Neural progenitor cell (in vitro differentiated cells): ENCODE results near the gene CAMKK1. TPM values are rescaled to one million over a fixed set of nuclear protein-coding genes. Genes with fewer than 3 reads are reported as not detected.

Source experiments
- DNase-seq: peaks from one replicate; pipeline ENCODE4 v3.0.0-alpha.2; 2016; ENCODE audit warnings: low spot score
- H2AFZ ChIP-seq: fragments of 200-600 bp; sonication (generic); replicated peaks from 2 replicates; pipeline ENCODE4 v1.6.1; 2016; ENCODE audit warnings: antibody characterized with exemption
- H3F3A ChIP-seq: fragments of 200-600 bp; sonication (generic); 2 replicates; pipeline ENCODE4 v1.6.1; 2016; ENCODE audit warnings: antibody characterized with exemption, low read depth
- H3K27ac ChIP-seq: fragments of 200-600 bp; sonication (generic); 2 replicates; pipeline ENCODE4 v1.5.1; 2016; ENCODE audit warnings: mild to moderate bottlenecking
- H3K27me3 ChIP-seq: fragments of 200-600 bp; sonication (generic); 2 replicates; pipeline ENCODE4 v1.6.1; 2016; ENCODE audit warnings: mild to moderate bottlenecking, moderate library complexity
- H3K36me3 ChIP-seq: fragments of 200-600 bp; sonication (generic); 2 replicates; pipeline ENCODE4 v1.5.1; 2016
- H3K4me1 ChIP-seq: fragments of 200-600 bp; sonication (generic); 2 replicates; pipeline ENCODE4 v1.6.1; 2016; ENCODE audit warnings: mixed run types
- H3K4me2 ChIP-seq: fragments of 200-600 bp; sonication (generic); 2 replicates; pipeline ENCODE4 v1.6.1; 2016
- H3K4me3 ChIP-seq: fragments of 200-600 bp; sonication (generic); 2 replicates; pipeline ENCODE4 v1.5.1; 2016
- H3K79me2 ChIP-seq: fragments of 200-600 bp; sonication (generic); 2 replicates; pipeline ENCODE4 v1.6.1; 2016; ENCODE audit warnings: low read depth
- H3K9ac ChIP-seq: fragments of 200-600 bp; sonication (generic); 2 replicates; pipeline ENCODE4 v1.6.1; 2016
- H3K9me3 ChIP-seq: fragments of 200-600 bp; sonication (generic); 2 replicates; pipeline ENCODE4 v1.5.1; 2016; ENCODE audit warnings: low read depth
- H4K20me1 ChIP-seq: fragments of 200-600 bp; sonication (generic); 2 replicates; pipeline ENCODE4 v1.6.1; 2016; ENCODE audit warnings: low read depth
- H3K27ac Mint-ChIP-seq: 3 replicates; pipeline ENCODE4 v1.8.0; 2021; ENCODE audit warnings: mixed read lengths
- H3K27me3 Mint-ChIP-seq: 2 replicates; pipeline ENCODE4 v1.8.0; 2022; ENCODE audit warnings: low read depth, mild to moderate bottlenecking, inconsistent platforms, moderate library complexity, mixed read lengths; ENCODE audit not compliant: insufficient read depth
- H3K36me3 Mint-ChIP-seq: 3 replicates; pipeline ENCODE4 v1.8.0; 2021; ENCODE audit warnings: mixed read lengths
- H3K4me1 Mint-ChIP-seq: 3 replicates; pipeline ENCODE4 v1.8.0; 2021; ENCODE audit warnings: mixed read lengths
- H3K4me3 Mint-ChIP-seq: 3 replicates; pipeline ENCODE4 v1.8.0; 2021; ENCODE audit warnings: mild to moderate bottlenecking, moderate library complexity, mixed read lengths
- H3K9me3 Mint-ChIP-seq: 3 replicates; pipeline ENCODE4 v1.8.0; 2020; ENCODE audit warnings: mixed read lengths
- EZH2 ChIP-seq: fragments of 200-600 bp; sonication (generic); IDR thresholded peaks from 2 replicates; pipeline ENCODE4 v1.6.1; 2017; ENCODE audit warnings: antibody characterized with exemption, mild to moderate bottlenecking, moderate library complexity
- EZH2phosphoT487 ChIP-seq: fragments of 200-600 bp; sonication (generic); IDR thresholded peaks from 2 replicates; pipeline ENCODE4 v1.6.1; 2017; ENCODE audit warnings: antibody characterized with exemption
- total RNA-seq: library from RNA; depleted of rRNA; stranded (reverse); fragments of >200 nt; gene quantifications from 2 replicates; pipeline ENCODE4 v1.2.3, GENCODE V29; 2015; ENCODE audit warnings: low replicate concordance
- TF ChIP-seq, protein P1 (sequence below): fragments of 200-600 bp; sonication (generic); IDR thresholded peaks from 2 replicates; pipeline ENCODE4 v1.5.1; 2017; ENCODE audit warnings: antibody characterized with exemption, mild to moderate bottlenecking

The CAMKK1 gene
- total RNA-seq, 1 donor from 2014 or later, result 2.9 TPM

DNA sequence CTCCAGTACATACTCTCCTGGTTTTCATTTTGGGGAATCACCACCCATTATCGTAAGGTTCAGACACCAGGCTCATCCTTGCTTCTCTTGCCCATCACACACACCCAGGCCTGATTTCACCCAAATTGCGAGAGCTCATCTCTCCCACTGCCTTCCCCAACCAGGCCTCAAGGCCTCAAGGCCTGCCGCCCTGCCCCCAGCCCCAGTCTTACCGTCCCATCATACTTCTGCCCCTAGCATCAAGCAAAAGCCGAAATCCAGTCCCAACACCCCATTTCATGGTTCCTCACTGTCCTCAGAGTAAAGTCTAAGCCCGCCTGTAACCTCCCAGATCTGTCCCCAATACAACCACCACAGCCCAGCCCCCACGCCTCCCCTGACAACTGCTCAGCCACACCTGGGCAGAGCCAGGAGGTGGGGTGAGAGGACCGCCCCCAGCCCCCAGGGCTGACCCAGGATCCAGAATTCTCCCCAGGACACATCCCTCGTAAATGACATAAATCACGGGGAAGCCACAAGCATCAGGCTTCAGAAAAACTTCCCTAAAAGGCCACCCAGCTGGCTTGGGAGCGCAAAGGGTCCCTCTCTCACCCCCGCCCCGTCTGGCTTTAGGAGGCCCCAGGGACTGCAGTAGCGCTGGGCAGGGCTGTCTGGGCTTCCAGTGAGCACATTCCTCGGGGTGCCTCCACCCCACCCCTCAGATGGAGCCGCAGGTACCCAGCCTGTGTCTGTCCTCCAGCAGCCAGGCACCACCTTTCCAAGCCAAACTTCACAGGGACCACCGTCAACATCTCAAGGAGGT, 33.0 kb upstream of the CAMKK1 start:
- H3K9me3 Mint-ChIP-seq, result no peaks in the 10 kb centered on the region
- H3K4me1 Mint-ChIP-seq, result peaks cover 21% of the 10 kb centered on the region
- Histone ChIP-seq H3K27me3 (no peaks in the 10 kb centered on the region), H3K9me3 (no peaks in the 10 kb centered on the region), H3K36me3 (no peaks in the 10 kb centered on the region), H3K9ac (no peak overlapping the region), H3F3A (no peaks in the 10 kb centered on the region), H3K27ac (no peak overlapping the region), H3K4me2 (no peak overlapping the region), H3K4me1 (no peaks in the 10 kb centered on the region), H4K20me1 (no peaks in the 10 kb centered on the region), H3K4me3 (no peak overlapping the region), H3K79me2 (no peaks in the 10 kb centered on the region), H2AFZ (no peak overlapping the region)
- TF ChIP-seq, protein P1, sequence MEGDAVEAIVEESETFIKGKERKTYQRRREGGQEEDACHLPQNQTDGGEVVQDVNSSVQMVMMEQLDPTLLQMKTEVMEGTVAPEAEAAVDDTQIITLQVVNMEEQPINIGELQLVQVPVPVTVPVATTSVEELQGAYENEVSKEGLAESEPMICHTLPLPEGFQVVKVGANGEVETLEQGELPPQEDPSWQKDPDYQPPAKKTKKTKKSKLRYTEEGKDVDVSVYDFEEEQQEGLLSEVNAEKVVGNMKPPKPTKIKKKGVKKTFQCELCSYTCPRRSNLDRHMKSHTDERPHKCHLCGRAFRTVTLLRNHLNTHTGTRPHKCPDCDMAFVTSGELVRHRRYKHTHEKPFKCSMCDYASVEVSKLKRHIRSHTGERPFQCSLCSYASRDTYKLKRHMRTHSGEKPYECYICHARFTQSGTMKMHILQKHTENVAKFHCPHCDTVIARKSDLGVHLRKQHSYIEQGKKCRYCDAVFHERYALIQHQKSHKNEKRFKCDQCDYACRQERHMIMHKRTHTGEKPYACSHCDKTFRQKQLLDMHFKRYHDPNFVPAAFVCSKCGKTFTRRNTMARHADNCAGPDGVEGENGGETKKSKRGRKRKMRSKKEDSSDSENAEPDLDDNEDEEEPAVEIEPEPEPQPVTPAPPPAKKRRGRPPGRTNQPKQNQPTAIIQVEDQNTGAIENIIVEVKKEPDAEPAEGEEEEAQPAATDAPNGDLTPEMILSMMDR, result no peak
- TF ChIP-seq EZH2 (no peak), EZH2phosphoT487 (no peak)
- peak overlapping the region; percentile 43 for H3K27ac Mint-ChIP-seq
- no peak overlapping the region for H3K4me3 Mint-ChIP-seq
- DNase-seq, result no peak
- no peaks in the 10 kb centered on the region for H3K36me3 Mint-ChIP-seq
- H3K27me3 Mint-ChIP-seq, result peaks cover 12% of the 10 kb centered on the region

- Histone ChIP-seq H3K27ac (no peak overlapping the region), H3K27me3 (no peaks in the 10 kb centered on the region), H2AFZ (no peak overlapping the region), H3K4me3 (no peak overlapping the region), H3K4me1 (no peaks in the 10 kb centered on the region), H3K9ac (no peak overlapping the region), H3F3A (no peaks in the 10 kb centered on the region), H3K36me3 (no peaks in the 10 kb centered on the region), H3K79me2 (no peaks in the 10 kb centered on the region), H3K4me2 (no peak overlapping the region), H4K20me1 (no peaks in the 10 kb centered on the region), H3K9me3 (no peaks in the 10 kb centered on the region)
- Mint-ChIP-seq H3K27me3 (peaks cover 12% of the 10 kb centered on the region), H3K9me3 (no peaks in the 10 kb centered on the region), H3K4me1 (peaks cover 21% of the 10 kb centered on the region), H3K4me3 (no peak overlapping the region), H3K36me3 (no peaks in the 10 kb centered on the region), H3K27ac (no peak overlapping the region)
- DNase-seq, result no peak
- TF ChIP-seq EZH2phosphoT487 (no peak), EZH2 (no peak)
- TF ChIP-seq, protein P1, result no peak
These were observed 31.9 kb upstream of the CAMKK1 start for GRCh38 chr17:3924512-3925350.

- no peaks in the 10 kb centered on the region for H3K36me3 ChIP-seq
- Mint-ChIP-seq H3K27ac (no peak overlapping the region), H3K4me1 (peaks cover 21% of the 10 kb centered on the region), H3K4me3 (no peak overlapping the region), H3K36me3 (no peaks in the 10 kb centered on the region), H3K27me3 (peaks cover 16% of the 10 kb centered on the region), H3K9me3 (no peaks in the 10 kb centered on the region)
- no peaks in the 10 kb centered on the region for H3K79me2 ChIP-seq
- H3K4me2 ChIP-seq, result no peak overlapping the region
- no peaks in the 10 kb centered on the region for H3K4me1 ChIP-seq
- no peaks in the 10 kb centered on the region for H4K20me1 ChIP-seq
- TF ChIP-seq EZH2 (no peak), EZH2phosphoT487 (no peak)
- TF ChIP-seq, protein P1, result no peak
- no peaks in the 10 kb centered on the region for H3K9me3 ChIP-seq
- H3K4me3 ChIP-seq, result no peak overlapping the region
- no peaks in the 10 kb centered on the region for H3F3A ChIP-seq
- no peak overlapping the region for H3K27ac ChIP-seq
- H3K27me3 ChIP-seq, result no peaks in the 10 kb centered on the region
- H3K9ac ChIP-seq, result no peak overlapping the region
- no peak for DNase-seq
- no peak overlapping the region for H2AFZ ChIP-seq
These were observed 30.8 kb upstream of the CAMKK1 start for GRCh38 chr17:3923466-3924190.
